Kidney epithelial cell (primary cell): ENCODE data around the gene CHADL. TPM values are rescaled to one million over a fixed set of nuclear protein-coding genes. Genes with fewer than 3 reads are reported as not detected.

ENCODE experiments used
- DNase-seq: peaks from one replicate; pipeline ENCODE4 v3.0.0-alpha.2; 2010; ENCODE audit warnings: low read depth
- H3K27me3 ChIP-seq: 2 replicates; pipeline ENCODE4 v1.6.0; 2011; ENCODE audit warnings: low read length; ENCODE audit not compliant: control insufficient read depth, insufficient read depth
- H3K36me3 ChIP-seq: 2 replicates; pipeline ENCODE4 v1.5.1; 2011; ENCODE audit warnings: low read length; ENCODE audit not compliant: control insufficient read depth, insufficient read depth
- H3K4me3 ChIP-seq: 2 replicates; pipeline ENCODE4 v1.5.1; 2011; ENCODE audit warnings: low read depth, mild to moderate bottlenecking, control low read depth, low read length
- total RNA-seq: library from RNA; depleted of rRNA; stranded (reverse); fragments of >200 nt; gene quantifications from 2 replicates; pipeline ENCODE4 v1.2.3, GENCODE V29; 2015
- TF ChIP-seq, protein P1 (sequence below): IDR thresholded peaks from 2 replicates; pipeline ENCODE4 v1.5.1; 2011; ENCODE audit warnings: mild to moderate bottlenecking, moderate library complexity, low read length, control low read depth, inconsistent platforms; ENCODE audit not compliant: insufficient read depth, poor library complexity, severe bottlenecking

CHADL gene
- total RNA-seq, 1 donor from 2014 or later = 1.6 TPM

DNA sequence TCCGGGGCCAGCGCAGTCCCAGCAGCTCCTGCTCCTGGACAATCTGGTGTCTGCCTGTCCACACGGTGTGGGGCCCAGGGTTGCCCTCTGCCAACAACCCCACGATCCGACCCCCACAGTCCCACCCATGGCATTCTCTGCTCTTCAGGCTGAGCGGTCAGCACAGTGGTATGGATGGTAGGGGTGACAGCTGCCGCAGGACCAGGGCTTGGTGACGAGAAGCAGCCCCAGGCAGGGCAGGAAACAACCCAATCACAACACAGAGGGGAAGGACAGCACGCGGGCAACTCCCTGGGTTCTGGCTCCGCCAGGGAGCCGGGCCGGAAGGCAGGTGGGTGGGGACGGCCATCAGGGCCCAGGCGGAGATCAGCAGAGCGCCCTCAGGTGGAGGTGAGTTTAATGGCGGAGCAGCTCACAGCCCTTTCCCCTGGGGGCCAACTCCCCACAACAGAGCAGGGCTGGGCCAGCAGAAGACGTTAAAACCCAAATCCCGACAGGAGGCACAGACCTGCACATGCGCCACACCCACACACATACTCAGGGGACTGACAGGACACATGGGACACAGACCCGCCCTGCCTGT is 5.3 kb upstream of the CHADL start:
- TF ChIP-seq, protein P1, sequence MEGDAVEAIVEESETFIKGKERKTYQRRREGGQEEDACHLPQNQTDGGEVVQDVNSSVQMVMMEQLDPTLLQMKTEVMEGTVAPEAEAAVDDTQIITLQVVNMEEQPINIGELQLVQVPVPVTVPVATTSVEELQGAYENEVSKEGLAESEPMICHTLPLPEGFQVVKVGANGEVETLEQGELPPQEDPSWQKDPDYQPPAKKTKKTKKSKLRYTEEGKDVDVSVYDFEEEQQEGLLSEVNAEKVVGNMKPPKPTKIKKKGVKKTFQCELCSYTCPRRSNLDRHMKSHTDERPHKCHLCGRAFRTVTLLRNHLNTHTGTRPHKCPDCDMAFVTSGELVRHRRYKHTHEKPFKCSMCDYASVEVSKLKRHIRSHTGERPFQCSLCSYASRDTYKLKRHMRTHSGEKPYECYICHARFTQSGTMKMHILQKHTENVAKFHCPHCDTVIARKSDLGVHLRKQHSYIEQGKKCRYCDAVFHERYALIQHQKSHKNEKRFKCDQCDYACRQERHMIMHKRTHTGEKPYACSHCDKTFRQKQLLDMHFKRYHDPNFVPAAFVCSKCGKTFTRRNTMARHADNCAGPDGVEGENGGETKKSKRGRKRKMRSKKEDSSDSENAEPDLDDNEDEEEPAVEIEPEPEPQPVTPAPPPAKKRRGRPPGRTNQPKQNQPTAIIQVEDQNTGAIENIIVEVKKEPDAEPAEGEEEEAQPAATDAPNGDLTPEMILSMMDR = peak; percentile 7
- no peak overlapping the region for H3K4me3 ChIP-seq
- H3K36me3 ChIP-seq = peaks cover 8% of the 10 kb centered on the region
- no peak for DNase-seq
- H3K27me3 ChIP-seq = no peaks in the 10 kb centered on the region

DNA sequence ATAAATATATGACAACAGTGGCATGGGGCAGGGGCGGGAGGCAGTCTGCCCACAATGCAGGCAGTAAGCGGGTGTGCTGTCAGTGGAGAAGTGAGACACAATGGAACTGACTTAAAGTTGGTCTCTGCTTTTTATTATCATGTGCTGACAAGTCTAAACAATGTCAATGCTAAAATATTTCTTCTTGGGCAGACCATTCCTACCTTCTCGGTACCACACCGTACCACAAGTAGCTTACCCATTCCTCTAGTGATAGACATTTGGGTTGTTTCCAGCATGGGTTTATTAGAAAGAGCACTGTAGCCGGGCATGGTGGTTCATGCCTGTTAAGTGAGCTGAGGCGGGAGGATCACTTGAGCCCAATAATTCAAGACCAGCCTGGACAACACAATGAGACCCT is 2.6 kb upstream of the CHADL start:
- Histone ChIP-seq H3K27me3 (no peaks in the 10 kb centered on the region), H3K36me3 (peaks cover 3% of the 10 kb centered on the region), H3K4me3 (no peak overlapping the region)
- no peak for DNase-seq
- TF ChIP-seq, protein P1 = no peak

DNA sequence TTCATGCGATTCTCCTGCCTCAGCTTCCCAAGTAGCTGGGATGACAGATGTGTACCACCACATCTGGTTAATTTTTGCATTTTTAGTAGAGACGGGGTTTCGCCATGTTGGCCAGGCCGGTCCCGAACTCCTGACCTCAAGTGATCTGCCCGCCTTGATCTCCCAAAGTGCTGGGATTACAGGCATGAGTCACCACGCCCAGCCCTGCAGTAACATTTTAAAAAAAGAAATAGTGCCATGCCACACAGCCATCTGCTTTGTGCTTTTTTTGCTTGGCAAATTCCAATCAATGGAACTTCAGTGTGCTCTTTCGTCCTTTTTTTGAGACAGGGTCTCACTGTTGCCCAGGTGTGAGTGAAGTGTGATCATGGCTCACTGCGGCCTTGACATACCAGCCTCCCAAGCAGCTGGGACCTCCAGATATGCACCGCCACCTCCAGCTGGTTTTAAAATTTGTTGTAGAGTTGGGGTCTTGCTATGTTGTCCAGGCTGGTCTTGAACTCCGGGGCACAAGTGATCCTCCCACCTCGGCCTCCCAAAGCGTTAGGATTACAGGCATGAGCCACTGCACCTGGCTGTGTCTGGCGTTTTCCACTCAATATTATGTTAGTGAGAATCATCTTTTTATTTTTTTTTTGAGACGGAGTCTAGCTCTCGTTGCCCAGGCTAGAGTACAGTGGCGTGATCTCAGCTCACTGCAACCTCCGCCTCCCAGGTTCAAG is 1.8 kb upstream of the CHADL start:
- no peak for DNase-seq
- no peaks in the 10 kb centered on the region for H3K27me3 ChIP-seq
- no peak overlapping the region for H3K4me3 ChIP-seq
- TF ChIP-seq, protein P1 = no peak
- H3K36me3 ChIP-seq = peaks cover 2% of the 10 kb centered on the region

DNA sequence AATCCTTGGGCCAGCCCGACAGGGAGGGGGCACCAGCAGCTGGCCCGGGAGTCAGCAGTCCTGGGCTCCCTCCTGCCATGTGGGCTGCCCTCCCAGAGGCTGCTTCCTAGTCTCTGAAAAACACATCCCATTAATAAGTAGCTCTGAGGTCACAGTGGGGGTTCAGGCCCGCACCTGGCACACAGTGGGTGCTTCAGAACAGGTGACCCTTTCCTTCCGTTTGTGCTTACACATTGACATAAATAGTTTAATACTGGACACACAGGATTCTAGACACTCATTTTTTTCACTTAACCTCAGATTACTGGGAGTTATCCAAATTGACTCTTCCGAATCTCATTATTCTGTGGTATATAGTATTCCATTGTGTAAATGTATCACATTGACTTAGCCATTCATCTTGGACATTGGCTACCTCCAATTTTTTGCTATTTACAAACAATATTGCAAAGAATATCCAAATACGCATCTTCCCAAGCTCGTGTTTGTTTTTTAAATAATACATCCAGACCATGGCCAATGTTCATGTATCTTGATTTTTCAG is 474 bp upstream of the CHADL start:
- H3K36me3 ChIP-seq = no peaks in the 10 kb centered on the region
- H3K27me3 ChIP-seq = no peaks in the 10 kb centered on the region
- no peak overlapping the region for H3K4me3 ChIP-seq
- no peak for DNase-seq
- TF ChIP-seq, protein P1 = no peak

DNA sequence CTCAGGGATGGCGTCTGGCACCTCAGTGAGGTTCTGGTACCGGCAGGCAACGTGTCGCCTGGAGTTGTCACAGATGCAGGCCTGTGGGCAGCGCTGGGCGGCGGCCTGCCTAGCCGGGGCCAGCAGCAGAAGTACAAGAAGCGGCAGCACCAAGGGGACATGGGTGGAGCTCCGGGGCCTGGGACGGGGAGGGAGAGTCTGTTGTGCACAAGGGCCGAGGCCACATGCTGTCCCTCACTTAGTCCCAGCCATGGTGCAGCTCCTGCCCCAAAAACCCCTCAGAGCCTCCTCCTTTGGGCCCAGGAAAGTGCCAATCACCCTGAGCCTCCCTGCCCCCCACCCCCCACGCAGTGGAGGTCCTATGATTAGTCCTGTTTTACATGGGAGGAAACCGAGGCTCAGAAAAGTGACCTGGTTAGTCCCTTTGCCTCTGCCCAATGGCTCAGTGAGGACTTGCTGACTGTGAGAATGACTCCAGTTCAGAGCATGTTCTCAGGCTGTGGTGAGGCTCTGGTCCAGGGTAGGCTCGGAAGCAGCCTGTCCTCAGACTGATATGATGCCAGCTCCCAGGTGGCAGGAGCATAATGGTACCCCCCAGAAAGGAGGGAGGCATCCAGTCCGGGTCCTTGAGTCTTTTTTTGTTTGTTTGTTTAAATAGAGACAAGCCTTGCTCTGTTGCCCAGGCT is 1.1 kb downstream of the CHADL start:
- Histone ChIP-seq H3K27me3 (no peaks in the 10 kb centered on the region), H3K36me3 (no peaks in the 10 kb centered on the region), H3K4me3 (no peak overlapping the region)
- DNase-seq = no peak
- TF ChIP-seq, protein P1 = no peak
